Measurements from ENCODE around the gene LRRC61. TPM values are rescaled to one million over a fixed set of nuclear protein-coding genes. Genes with fewer than 3 reads are reported as not detected.

Gene LRRC61
- total RNA-seq, 4 donors from 2014 or later = 7.1 to 25.1 (median 14.0) TPM

- peaks cover 4% of the 10 kb centered on the region for H3K27me3 ChIP-seq
- no peak overlapping the region for H3K4me3 ChIP-seq
- ATAC-seq = peak; percentile 48
- WGBS, 2 donors (ENCODE audit: low coverage in 1 of 2) = 95% methylated on average over 4 to 8 of the region's 10 CpGs
- peaks cover 0 to 35% (median 9%) of the 10 kb centered on the region in 3 donors for H3K4me1 ChIP-seq
- peak overlapping the region in 1 of 4 donors; percentile 89 for H3K27ac ChIP-seq
- no peaks in the 10 kb centered on the region for H3K9me3 ChIP-seq
- TF ChIP-seq POLR2A (IDR thresholded peaks at IDR 0.05) = no peak
- TF ChIP-seq POLR2AphosphoS5 (IDR thresholded peaks at IDR 0.05) = no peak
- no peak for TF ChIP-seq EP300 (IDR thresholded peaks at IDR 0.05)
- no peak for TF ChIP-seq CTCF (IDR thresholded peaks at IDR 0.05)
- H3K36me3 ChIP-seq = peaks cover 0 to 45% of the 10 kb centered on the region in 2 donors
These were observed 2.0 kb downstream of the LRRC61 start for GRCh38 chr7:150325110-150325611.

- WGBS, 2 donors (ENCODE audit: low coverage in 1 of 2) = 96 to 100% methylated on average over 5 to 6 of the region's 6 CpGs
- no peak for ATAC-seq
- H3K36me3 ChIP-seq = peaks cover 0 to 52% of the 10 kb centered on the region in 2 donors
These were observed 2.7 kb downstream of the LRRC61 start for GRCh38 chr7:150325901-150326300.

GRCh38 chr7:150326657-150327268 lies 3.6 kb downstream of the LRRC61 start:
- Histone ChIP-seq H3K4me3 (no peak overlapping the region), H3K27ac (no peak overlapping the region), H3K27me3 (peaks cover 4% of the 10 kb centered on the region), H3K4me1 (peaks cover 0 to 35% (median 9%) of the 10 kb centered on the region in 3 donors), H3K9me3 (no peaks in the 10 kb centered on the region), H3K36me3 (peaks cover 0 to 60% of the 10 kb centered on the region in 2 donors)
- TF ChIP-seq POLR2AphosphoS5 (IDR thresholded peaks at IDR 0.05) (no peak), EP300 (IDR thresholded peaks at IDR 0.05) (no peak), POLR2A (IDR thresholded peaks at IDR 0.05) (no peak), CTCF (IDR thresholded peaks at IDR 0.05) (no peak)
- ATAC-seq = no peak
- WGBS, 2 donors (ENCODE audit: low coverage in 1 of 2) = 68 to 86% methylated on average over 2 to 4 of the region's 4 CpGs

More at GRCh38 chr7:150325901-150326300, 2.7 kb downstream of the LRRC61 start:
- H3K27ac ChIP-seq = no peak overlapping the region
- H3K27me3 ChIP-seq = peaks cover 4% of the 10 kb centered on the region
- TF ChIP-seq POLR2A (IDR thresholded peaks at IDR 0.05) = no peak
- H3K9me3 ChIP-seq = no peaks in the 10 kb centered on the region
- H3K4me3 ChIP-seq = no peak overlapping the region
- H3K4me1 ChIP-seq = peaks cover 0 to 35% (median 9%) of the 10 kb centered on the region in 3 donors

- ATAC-seq = no peak
These were observed 4.2 kb downstream of the LRRC61 start for GRCh38 chr7:150327308-150327707.

More at GRCh38 chr7:150327308-150327707, 4.2 kb downstream of the LRRC61 start:
- Histone ChIP-seq H3K27me3 (peaks cover 4% of the 10 kb centered on the region), H3K36me3 (peaks cover 0 to 60% of the 10 kb centered on the region in 2 donors), H3K9me3 (no peaks in the 10 kb centered on the region), H3K4me1 (peaks cover 0 to 30% (median 9%) of the 10 kb centered on the region in 3 donors), H3K4me3 (no peak overlapping the region), H3K27ac (no peak overlapping the region)
- WGBS, 2 donors (ENCODE audit: low coverage in 1 of 2) = 100% methylated on average over 2 of the region's 3 CpGs; no CpG with 5 or more reads in 1 of the 2 donors
- TF ChIP-seq POLR2A (IDR thresholded peaks at IDR 0.05) (no peak), CTCF (IDR thresholded peaks at IDR 0.05) (no peak), EP300 (IDR thresholded peaks at IDR 0.05) (no peak), POLR2AphosphoS5 (IDR thresholded peaks at IDR 0.05) (no peak)

Measured in gastroesophageal sphincter (tissue), 4 donors.